ENCODE results near the gene OR7G3.
A peak's percentile ranks its signal among the peaks of the same experiment; 100 is the strongest.

OR7G3 gene

GRCh38 chr19:9126900-9127405 is at the start of gene OR7G3:
Gene OR7G3 (minus strand): TSS chr19:9126950. CDS start chr19:9126950, 0 bp downstream.
- DNase-seq (ENCODE audit: low read depth in 2 of 2): no peak

GRCh38 chr19:9175326-9175725 is 48.6 kb upstream of the OR7G3 start:
- no peak for DNase-seq (ENCODE audit: low read depth in 2 of 2)

GRCh38 chr19:9171393-9171991 is 44.7 kb upstream of the OR7G3 start:
- no peak for DNase-seq (ENCODE audit: low read depth in 2 of 2)

- no peak for DNase-seq (ENCODE audit: low read depth in 2 of 2)
These were observed 40.1 kb upstream of the OR7G3 start for GRCh38 chr19:9166846-9167245.

GRCh38 chr19:9165261-9165660 is 38.5 kb upstream of the OR7G3 start:
- no peak for DNase-seq (ENCODE audit: low read depth in 2 of 2)

- DNase-seq (ENCODE audit: low read depth in 2 of 2): no peak
These were observed 34.7 kb upstream of the OR7G3 start for GRCh38 chr19:9161427-9161826.

GRCh38 chr19:9159891-9160290 is 33.1 kb upstream of the OR7G3 start:
- DNase-seq (ENCODE audit: low read depth in 2 of 2): no peak

GRCh38 chr19:9156304-9156703 is 29.6 kb upstream of the OR7G3 start:
- no peak for DNase-seq (ENCODE audit: low read depth in 2 of 2)

- DNase-seq (ENCODE audit: low read depth in 2 of 2): no peak
These were observed 28.8 kb upstream of the OR7G3 start for GRCh38 chr19:9155591-9155990.

- no peak for DNase-seq (ENCODE audit: low read depth in 2 of 2)
These were observed 24.6 kb upstream of the OR7G3 start for GRCh38 chr19:9151367-9151766.

GRCh38 chr19:9150650-9151049 is 23.9 kb upstream of the OR7G3 start:
- DNase-seq (ENCODE audit: low read depth in 2 of 2): no peak

- no peak for DNase-seq (ENCODE audit: low read depth in 2 of 2)
These were observed 23.2 kb upstream of the OR7G3 start for GRCh38 chr19:9149997-9150396.

GRCh38 chr19:9148697-9149096 is 21.9 kb upstream of the OR7G3 start:
- no peak for DNase-seq (ENCODE audit: low read depth in 2 of 2)

GRCh38 chr19:9146882-9147281 is 20.1 kb upstream of the OR7G3 start:
- no peak for DNase-seq (ENCODE audit: low read depth in 2 of 2)

GRCh38 chr19:9144920-9145319 is 18.2 kb upstream of the OR7G3 start:
- no peak for DNase-seq (ENCODE audit: low read depth in 2 of 2)

- DNase-seq (ENCODE audit: low read depth in 2 of 2): peak; percentile 75 to 78
These were observed 13.6 kb upstream of the OR7G3 start, which contains the start of gene ZNF317 for GRCh38 chr19:9140159-9140874. Gene ZNF317 (plus strand): TSS chr19:9140397. CDS start chr19:9156017, 15,620 bp downstream.

- no peak for DNase-seq (ENCODE audit: low read depth in 2 of 2)
These were observed 12.9 kb upstream of the OR7G3 start for GRCh38 chr19:9139609-9140158.

- no peak for DNase-seq (ENCODE audit: low read depth in 2 of 2)
These were observed 5.7 kb upstream of the OR7G3 start for GRCh38 chr19:9132422-9132821.

GRCh38 chr19:9130965-9131364 is 4.2 kb upstream of the OR7G3 start:
- no peak for DNase-seq (ENCODE audit: low read depth in 2 of 2)

- DNase-seq (ENCODE audit: low read depth in 2 of 2): no peak
These were observed 1.4 kb upstream of the OR7G3 start for GRCh38 chr19:9128171-9128570.

- DNase-seq (ENCODE audit: low read depth in 2 of 2): no peak
These were observed 10.2 kb downstream of the OR7G3 start for GRCh38 chr19:9116547-9116946.

GRCh38 chr19:9115307-9115813 is 11.4 kb downstream of the OR7G3 start, which contains the start of gene OR7G1:
Gene OR7G1 (minus strand): TSS chr19:9115763. CDS start chr19:9115763, 0 bp downstream.
- DNase-seq (ENCODE audit: low read depth in 2 of 2): no peak

- no peak for DNase-seq (ENCODE audit: low read depth in 2 of 2)
These were observed 16.8 kb downstream of the OR7G3 start for GRCh38 chr19:9109959-9110358.

All from stimulated activated CD8-positive, alpha-beta memory T cell treated with anti-CD3 and anti-CD28 coated beads, Interleukin-7, amount 100 ng/mL, for 1 hour (primary cell).